GM19035 (cell line): Measurements from ENCODE around the gene ZNF385C.

Source experiments
- ATAC-seq: cut with Tn5 transposase; IDR thresholded peaks from one replicate; pipeline ENCODE4 v1.9.1; 2021; ENCODE audit not compliant: unreplicated experiment

The ZNF385C gene

DNA sequence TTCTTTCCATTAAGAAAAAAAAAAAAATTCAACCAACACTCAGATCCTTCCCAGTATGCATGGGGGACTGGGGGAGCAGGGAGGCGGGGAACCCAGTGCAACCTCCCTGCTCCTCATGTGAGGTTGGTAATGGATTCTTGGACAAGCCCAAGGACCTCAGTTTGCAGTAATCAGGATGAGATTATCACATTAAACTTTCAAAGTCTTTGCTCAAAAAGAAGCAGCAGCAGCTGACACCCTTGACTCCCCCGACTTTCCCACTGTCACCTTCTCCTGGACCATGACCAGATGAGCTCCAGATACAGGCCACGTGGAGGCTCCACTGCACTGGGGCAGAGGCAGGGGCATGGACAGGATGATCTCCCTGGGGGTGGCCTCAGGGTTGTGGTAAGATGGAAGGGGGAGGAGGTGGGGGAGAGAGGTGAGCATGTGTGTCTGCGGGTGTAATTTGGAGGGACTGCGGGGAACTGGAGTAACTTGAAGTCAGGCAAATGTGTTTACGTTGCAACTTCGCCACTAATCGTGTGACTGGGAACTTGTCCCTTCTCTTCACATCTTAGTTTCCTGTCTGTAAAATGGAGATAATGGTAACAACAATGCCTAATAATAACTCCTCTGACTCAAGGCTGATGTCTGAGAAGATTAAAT is 19.8 kb downstream of the ZNF385C start:
- ATAC-seq, result no peak

DNA sequence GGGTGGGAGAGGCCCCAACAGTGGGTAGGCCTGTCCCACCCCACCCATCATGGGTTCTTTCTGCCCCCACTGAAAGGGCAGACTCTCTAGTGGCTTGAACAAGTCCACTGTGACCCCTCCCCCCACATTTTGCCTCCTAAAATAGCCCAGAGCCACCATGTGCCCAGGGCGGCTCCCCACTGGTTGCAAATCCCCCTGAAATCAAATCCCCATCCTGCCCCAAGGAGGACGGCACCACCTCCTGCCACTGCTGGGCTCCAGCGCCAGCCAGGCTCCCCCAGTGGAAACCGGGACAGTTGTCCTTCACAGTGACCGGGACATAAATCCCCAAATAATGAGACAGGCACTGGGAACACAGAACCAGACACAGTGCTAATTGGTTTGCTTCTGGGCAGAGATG is 20.5 kb downstream of the ZNF385C start:
- ATAC-seq, result no peak

DNA sequence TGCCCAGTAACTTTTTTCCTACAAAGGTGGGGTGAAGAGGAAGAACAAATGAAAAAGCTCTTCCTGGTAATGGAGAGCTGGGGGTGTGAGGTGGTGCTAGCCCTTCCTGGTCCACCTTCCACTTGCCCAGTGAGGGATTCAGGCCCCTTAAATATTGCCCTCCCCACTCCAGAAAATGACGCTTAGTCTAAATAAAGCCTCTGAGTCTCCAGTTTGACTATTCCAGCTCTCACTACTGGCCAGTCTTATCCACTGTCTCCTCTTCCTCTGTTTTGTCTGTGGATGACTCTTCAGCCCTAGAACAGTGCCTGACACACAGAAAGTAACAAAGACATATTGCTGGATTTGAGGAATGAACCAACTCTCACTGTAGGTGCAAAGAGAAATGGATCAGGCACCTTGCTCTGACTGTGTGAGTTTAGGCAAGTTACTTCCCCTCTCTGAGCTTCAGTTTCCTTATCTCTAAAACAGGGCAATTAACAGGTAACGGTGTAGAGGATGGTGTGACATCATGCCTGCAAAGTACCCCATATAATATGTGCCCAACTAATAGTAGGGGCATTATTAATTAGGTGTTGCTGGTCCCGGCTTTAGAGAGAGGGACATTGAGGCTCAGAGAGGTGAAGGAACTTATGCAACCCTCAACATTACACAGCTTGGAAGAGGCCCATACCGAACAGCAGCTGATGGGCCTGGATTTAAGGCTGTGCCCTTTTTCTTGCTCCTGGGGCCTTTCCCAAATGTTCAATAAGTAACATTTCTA is 21.3 kb downstream of the ZNF385C start:
- ATAC-seq, result no peak

DNA sequence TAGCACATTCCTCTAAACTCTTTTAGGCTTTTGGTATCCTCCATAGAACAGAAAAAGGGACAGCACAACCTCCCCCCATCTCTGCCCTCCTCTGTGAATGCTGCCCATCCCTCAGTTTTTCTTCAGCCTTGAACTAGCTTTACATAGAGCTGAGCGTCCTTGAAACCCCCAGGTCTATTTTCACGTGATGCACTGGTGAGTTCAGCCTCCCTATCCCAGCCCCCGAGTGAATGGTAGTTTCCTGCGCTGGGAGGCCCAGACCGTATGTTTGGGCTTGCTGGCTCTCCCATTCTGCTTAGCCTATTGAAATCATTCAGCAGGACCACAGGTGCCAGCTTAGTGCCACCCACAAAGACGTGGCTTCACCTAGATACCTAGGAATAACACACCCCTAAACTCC is 22.5 kb downstream of the ZNF385C start:
- no peak for ATAC-seq

DNA sequence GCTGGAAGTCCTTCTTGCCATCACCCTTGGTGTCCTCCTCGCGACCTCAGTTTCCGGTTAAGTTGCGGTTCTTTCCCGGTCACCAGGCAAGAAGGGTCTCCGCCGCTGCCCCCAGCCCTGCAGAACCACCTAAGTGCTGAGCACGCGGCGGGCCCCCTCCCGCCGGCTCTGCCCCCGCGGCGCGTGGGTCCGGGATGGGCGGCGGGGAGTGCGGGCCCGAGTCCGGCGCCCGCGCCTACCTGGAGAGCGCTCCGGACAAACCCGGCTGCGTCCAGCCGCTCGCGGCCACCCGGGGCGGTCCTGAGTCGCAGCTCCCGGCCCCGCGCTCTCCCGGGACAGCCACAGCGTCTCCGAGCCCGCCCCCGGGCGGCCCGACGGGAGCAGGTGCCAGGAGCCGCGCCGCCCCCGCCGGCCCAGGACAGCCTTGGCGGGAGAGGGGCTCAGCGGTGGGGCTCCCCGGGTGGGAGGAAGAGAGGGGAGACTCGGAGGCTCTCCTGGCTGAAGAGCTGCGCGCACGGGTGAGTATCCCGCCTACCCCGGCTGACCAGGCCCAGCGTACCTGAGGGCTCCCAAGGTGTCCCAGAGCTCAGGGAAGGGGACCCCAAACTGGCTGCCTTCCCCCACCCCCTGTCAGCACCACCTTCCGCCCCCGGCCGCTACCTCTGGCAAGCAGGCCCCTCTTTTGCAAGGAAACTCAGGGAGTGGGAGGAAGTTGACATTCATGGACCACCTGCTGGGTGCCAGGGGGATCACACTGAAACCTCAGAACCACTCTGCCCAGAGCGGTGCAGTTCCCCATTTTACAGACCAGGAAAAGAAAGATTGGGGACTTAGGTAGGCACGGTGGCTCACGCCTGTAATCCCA is 25.7 kb downstream of the ZNF385C start:
- no peak for ATAC-seq

DNA sequence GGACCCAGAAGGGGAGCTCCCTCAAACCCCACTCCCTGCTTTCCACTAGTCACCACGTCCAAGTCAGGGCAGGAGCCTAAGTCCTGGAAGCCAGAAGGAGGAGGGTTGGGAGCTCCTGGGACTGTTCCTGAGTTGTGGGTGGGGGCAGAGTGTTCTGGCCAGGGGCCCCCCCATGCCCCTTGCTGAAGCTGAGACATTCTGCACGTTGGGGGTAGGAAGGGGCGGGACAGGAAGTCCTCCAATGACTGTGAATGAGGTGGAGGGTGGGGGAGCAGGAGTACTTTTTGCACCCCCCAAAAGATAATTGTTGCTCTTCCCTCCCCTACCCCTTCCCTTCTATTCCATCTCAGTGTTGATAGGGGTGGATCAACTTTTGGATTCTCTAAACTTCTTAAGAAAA is 26.5 kb downstream of the ZNF385C start:
- no peak for ATAC-seq

DNA sequence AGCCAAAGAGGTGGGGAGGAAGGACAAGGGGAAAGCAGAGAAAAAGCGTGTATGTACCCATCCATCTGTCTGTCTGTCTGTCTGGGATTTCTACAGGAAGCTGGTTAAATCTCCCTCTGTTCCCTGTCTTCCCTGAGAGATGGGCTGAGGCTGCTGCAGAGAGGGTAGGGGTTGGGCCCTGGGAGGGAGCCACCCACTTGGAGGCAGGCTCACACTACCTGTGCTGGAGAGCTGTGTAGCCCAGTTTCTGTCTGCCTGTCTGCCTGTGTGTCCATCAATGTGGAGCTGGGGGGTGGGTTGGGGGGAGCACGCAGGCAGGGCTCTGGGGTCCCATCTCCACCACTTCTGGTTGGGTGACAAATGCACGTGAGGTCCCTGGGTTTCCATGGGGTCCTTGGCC is 29.3 kb downstream of the ZNF385C start:
- no peak for ATAC-seq

DNA sequence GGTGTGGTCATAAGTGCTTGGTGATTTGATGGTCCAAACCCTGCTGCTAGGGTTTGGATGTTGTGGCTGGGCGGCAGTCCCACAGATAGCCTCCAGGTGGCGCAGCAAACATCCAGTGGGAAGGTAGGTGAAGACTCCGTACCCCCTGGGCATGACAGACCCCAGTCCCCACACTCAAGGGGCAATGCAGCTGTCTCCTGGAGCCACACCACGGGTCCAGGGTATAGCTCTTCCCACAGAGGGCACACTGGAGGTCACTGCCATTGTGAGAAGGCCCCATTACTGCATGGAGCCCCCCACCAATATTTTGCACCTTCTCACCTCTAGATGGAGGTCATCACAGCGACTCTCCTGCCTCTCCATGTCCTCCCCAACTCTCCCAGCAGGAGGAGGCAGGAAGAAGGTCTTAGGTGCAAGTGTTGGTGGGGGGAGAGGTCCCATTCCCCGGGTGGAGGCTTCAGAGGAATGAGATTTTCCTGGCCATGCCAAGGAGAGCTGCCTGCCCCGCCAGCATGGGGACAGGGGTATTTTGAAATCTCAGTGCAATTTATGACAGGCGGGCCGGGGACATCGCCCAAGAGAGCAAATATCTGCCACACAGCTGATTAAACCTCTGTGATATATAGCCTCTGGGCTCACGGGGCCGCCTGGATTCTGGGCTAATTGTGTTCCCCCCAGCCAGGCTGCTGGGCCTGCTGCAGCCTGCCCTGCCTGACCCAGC is 30.7 kb downstream of the ZNF385C start:
- no peak for ATAC-seq

DNA sequence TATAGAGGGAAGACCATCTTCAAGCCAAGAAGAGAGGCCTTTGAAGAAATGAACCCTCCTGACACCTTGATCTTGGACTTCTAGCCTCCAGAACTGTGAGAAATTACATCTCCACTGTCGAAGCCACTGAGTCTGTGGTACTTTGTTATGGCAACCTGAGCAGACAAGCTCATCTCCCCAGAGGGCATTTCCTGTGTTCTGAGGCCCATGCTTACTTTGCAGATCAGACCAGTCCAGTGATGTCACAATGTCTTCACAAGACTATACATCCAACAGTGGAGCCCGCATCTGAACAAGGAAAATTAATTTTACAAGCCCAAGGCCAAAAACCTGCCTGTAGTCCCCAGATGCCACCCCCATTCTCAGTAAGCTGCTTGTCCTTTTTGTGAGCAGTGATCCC is 33.1 kb downstream of the ZNF385C start:
- ATAC-seq, result no peak

DNA sequence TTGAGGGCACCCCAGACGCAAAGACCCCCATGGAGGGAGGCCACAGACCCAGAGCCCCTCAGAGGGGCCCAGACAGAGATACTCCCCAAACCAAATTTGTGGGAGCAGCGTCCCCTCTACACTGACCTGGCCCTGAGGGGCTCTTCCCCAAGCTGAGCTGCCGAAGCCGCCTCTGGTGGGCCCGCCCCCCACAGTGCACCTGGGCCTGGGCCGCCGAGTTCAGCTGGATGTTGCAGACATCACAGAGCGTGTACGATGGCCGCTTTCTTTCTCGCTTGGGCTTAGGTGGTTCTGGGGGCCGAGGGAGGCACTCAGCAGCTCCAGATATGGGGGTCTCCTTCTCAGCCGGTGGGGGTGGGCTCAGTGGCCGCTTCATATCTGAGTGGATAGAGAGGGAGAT is 35.6 kb downstream of the ZNF385C start:
- no peak for ATAC-seq

DNA sequence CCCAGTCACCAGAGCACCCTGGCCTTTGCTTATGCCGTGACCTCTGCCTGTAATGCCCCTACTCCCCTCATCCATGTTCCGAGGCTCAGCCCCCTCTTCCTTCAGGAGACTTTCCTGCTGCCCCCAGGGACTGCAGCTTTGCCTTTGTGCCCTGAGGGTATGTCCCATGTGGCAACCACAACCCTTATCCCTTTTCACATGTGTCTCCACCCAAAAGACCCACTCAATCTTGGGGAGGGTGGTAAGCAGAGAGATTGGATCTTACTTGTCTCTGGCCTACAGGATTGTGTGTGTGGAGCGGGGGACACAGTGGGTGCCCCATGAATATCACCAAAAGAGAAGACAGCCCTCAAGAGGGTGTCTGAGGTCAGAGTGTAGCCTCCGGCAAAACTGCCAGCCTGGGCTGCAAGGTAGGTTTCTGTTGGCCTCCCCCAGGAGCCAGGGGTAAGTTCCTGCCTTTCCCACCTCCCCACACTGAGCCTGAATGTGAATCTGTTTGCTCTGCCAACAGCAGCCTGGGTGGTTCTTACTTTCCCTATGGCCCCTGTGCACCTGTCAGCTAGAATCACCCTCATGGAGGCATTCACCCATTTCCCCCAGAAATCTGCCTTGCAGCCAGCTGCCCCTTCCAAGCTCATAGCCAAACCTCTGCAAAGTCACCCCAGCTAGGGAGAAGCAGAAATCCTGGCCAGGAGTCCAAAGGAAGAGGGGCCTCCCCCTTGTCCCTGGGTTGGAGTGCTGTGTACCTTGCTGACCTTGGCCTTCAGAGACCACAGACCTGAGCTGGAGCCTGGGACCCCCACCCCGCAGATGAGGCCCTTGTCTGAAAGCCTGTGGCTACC is 36.4 kb downstream of the ZNF385C start:
- no peak for ATAC-seq

DNA sequence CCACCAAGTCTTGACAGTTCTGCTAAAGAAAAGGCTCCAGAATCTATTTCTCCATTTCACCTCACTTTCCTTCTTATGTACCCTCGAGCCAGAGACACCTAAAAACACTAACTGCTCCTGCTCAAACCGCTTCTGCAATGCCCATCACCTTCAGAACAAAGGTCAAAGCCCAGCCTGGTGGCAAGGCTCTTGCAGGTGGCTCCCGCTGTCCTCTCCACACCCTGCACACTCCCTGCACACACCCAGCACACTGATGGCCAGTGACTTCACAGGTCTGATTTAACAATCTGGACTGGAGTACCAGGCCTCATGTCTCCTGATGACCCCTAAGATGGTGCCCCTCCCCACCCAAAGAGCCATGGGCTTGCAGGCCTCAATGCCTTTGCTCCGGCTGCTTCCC is 38.0 kb downstream of the ZNF385C start:
- no peak for ATAC-seq

DNA sequence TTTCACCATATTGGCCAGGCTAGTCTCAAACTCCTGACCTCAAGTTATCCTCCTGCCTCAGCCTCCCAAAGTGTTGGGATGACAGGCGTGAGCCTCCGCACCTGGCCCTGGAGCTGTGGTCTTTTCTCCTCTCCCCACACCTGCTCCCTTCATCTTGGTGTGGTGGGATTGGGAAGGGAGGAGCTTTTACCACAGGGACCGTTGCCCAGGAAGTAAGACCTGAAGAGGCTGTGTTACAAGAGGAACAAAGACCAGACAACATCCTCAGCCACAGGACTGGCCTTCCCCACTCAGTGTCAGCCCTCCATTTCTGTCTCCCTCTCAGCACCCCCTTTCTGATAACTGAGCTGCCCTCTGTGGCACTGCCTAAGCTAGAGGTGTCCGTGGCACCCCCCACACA is 38.5 kb downstream of the ZNF385C start:
- no peak for ATAC-seq

DNA sequence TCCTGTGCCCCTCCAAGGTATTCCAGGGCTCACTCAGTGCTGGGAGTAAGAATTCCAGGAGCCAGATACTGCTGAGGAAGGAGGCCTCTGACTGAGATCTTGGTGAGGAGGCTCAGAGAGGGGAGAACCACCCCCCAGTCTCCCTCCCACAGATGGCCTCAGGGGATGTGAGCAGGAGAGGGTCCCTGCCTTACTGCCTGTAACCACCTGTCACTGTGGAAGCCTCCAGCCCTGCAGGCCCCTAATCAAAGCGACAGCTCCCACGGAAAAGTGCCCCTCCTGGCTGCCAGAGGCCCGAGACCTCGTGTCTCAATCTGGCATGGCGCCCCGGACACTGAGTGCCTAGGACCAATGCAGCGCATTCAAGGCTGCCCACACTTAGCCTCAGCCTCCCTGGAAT is 40.2 kb downstream of the ZNF385C start:
- ATAC-seq, result no peak

DNA sequence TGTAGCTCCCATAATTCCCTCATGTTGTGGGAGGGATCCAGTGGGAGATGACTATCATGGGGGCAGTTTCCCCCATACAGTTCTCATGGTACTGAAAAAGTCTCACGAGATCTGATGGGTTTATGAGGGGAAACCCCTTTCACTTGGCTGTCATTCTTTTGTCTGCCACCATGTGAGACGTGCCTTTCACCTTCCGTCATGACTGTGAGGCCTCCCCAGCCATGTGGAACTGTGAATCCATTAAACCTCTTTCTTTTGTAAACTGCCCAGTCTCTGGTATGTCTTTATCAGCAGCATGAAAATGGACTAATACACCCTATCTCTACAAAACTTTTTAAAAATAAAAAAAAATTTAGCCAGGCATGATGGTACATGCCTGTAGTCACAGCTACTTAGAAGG is 41.6 kb downstream of the ZNF385C start:
- ATAC-seq, result no peak

DNA sequence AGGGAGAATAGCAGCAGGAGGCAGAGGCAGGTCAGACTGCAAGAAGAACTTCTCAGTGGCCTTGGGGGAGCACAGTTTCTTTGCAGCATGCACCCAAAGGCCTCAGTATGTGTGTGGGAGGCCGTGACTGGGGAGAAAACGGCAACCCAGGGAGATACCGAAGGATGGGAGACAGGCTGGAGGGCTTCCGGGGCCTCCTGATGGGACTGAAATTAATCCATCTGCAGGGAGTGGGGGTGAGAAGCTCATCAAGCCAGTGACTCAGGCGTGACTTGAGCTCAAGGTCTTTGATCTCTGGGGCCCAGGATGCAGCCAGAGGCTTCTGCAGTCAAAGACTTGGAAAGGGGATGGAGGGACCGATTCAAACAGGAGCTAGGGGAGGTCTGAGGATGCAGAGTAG is 42.8 kb downstream of the ZNF385C start:
- no peak for ATAC-seq

DNA sequence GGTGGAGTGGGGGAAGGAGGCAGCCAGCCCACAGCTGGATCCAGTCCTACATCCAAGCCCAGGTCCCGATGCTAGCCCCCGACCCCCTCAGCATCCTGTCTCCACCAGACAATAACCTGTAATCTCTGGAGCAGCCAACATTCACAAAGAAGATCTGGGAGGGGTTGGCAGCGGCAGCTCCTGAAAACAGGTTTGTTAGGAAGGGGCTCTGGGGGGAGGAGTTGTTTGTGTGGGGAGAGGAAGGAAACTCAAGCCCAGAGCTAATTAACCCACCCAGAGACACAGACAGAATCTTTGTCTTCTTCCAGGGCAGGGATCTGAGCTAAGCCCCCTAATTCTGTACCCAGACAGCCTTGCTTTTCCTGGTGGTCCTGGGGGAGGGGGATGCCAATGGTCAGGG is 43.2 kb downstream of the ZNF385C start:
- ATAC-seq, result no peak

DNA sequence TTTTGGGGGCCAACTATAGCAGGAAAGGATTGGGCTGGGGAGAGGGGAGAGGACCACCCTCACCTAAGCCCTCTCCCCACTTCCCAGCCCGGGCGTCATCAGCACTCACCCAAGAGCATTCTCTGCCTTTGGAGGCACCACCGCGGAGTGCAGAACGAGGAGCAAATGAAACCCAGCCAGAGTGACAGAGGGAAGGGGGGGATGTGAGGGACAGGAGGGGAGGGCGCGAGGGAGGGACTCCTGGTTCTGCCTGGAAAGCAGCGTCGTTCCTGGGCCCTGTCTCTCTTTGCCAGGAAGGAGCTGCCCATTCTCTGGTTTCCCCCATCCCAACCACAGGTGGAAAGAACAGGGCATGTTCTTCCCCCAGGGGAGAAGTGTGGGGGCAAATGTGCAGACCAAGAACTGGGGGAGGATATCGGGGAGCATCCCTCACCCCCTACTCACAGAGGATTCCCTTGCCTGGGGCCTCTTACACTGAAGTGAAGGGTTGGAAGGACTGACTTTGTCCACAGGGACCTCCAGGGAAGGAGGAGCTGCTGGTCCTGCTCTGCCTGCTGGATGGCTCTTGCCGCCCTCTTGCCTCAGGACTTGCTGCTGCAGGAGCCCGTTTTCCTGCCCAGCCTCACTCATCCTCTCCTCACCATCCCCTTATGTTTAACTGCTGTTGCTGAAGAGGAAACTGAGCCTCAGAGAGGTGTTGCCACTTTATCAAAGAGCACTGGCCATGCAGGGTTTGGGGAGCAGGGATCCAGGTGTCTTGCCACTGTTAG is 44.4 kb downstream of the ZNF385C start:
- no peak for ATAC-seq

DNA sequence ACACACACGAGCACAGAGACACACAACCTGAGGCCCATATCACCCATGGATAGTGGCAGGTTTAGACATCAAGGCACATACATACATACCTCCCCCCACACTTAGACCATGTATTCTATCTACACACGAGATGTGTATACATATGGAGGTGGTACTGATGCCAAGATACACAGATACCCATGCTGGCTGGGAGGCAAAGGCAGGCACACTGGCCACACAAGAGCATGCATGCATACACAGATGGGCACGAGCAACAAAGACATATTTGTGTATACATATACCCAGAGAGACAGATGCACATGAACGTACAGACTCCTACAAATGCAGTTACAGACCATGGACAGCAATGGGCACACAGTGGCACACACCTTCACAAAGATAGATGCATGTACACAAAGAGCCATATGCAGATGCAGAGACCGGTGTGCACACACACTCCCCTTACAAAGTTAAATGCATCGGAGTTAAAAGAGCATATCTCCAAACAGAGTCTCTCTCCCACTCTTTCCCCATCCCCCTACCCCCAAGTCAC is 45.9 kb downstream of the ZNF385C start:
- no peak for ATAC-seq
